Erythroblast (primary cell): ENCODE measurements around the gene CNNM4.

ENCODE experiments used
- GATA1 ChIP-seq: IDR thresholded peaks from 2 replicates; pipeline ENCODE4 v1.6.1; 2011; ENCODE audit warnings: low read depth, mild to moderate bottlenecking, control low read depth, low read length, moderate library complexity
- POLR2A ChIP-seq: IDR thresholded peaks from 2 replicates; pipeline ENCODE4 v1.6.1; 2011; ENCODE audit warnings: mild to moderate bottlenecking, low read length

GRCh38 chr2:96739633-96740428 lies 20.9 kb upstream of the CNNM4 start, which contains the start of gene LMAN2L:
- TF ChIP-seq POLR2A = peak; percentile 55
- no peak for TF ChIP-seq GATA1
